Measurements from ENCODE around the gene TMEM242.

DNA sequence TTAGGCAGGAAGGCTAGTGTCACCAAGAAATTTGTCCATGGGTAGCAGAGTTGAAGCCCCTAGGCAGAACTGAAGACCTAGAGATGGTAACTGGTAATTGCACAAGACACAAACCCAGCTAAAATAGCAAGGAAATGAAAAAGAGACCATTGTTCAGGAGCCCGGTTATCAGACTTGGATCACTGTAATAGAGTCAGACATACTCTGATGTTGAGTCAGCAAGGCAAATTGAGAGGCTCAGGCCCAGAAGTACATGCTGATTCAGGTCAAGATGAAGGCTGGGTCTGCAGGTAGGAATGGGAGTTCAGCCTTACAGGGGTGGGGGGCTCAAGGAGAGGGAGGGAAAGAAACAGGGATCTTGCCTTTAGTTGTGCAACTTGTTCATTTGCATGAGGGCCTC, 6.5 kb upstream of the TMEM242 start:
- TF ChIP-seq, protein P1, sequence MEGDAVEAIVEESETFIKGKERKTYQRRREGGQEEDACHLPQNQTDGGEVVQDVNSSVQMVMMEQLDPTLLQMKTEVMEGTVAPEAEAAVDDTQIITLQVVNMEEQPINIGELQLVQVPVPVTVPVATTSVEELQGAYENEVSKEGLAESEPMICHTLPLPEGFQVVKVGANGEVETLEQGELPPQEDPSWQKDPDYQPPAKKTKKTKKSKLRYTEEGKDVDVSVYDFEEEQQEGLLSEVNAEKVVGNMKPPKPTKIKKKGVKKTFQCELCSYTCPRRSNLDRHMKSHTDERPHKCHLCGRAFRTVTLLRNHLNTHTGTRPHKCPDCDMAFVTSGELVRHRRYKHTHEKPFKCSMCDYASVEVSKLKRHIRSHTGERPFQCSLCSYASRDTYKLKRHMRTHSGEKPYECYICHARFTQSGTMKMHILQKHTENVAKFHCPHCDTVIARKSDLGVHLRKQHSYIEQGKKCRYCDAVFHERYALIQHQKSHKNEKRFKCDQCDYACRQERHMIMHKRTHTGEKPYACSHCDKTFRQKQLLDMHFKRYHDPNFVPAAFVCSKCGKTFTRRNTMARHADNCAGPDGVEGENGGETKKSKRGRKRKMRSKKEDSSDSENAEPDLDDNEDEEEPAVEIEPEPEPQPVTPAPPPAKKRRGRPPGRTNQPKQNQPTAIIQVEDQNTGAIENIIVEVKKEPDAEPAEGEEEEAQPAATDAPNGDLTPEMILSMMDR (IDR thresholded peaks at IDR 0.05): no peak
- TF ChIP-seq POLR2A (IDR thresholded peaks at IDR 0.05) (no peak), POLR2AphosphoS5 (IDR thresholded peaks at IDR 0.05) (no peak), EP300 (IDR thresholded peaks at IDR 0.05; ENCODE audit: low read depth) (no peak)
